ENCODE measurements around the gene APOBEC4. TPM values are rescaled to one million over a fixed set of nuclear protein-coding genes. Genes with fewer than 3 reads are reported as not detected.

APOBEC4 gene
- total RNA-seq, 1 experiment from 2014 or later = not detected

DNA sequence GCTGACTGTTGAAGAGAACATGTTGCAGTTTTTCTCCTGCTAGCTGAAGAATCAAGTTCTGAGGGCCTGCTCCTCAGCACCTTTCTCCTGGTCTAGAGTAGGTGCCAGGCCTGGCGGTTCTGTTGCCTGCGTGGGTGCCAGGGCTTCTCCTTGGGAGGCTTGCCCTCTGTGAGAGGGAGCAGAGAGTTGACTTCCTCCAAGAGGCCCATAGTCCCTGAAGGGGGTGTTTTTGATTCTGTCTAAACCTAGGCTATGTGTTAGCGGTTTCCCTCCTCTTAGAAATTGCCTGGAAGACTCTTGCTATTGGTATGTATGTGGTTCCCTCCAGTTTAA is 312 bp upstream of the APOBEC4 start:
- H3K4me2 ChIP-seq = no peak overlapping the region
- H3K36me3 ChIP-seq (ENCODE audit: low read depth) = no peaks in the 10 kb centered on the region
- DNase-seq = no peak
- POLR2A ChIA-PET (ENCODE audit: unreplicated experiment) = no interaction called here
- no peaks in the 10 kb centered on the region for H3K9me3 ChIP-seq (ENCODE audit: insufficient read depth, low read depth)
- intact Hi-C loops (cut with micrococcal nuclease; ENCODE audit: unreplicated experiment) = no loop called here
- H3K79me2 ChIP-seq (ENCODE audit: low read depth) = no peaks in the 10 kb centered on the region
- TF ChIP-seq, protein P1, sequence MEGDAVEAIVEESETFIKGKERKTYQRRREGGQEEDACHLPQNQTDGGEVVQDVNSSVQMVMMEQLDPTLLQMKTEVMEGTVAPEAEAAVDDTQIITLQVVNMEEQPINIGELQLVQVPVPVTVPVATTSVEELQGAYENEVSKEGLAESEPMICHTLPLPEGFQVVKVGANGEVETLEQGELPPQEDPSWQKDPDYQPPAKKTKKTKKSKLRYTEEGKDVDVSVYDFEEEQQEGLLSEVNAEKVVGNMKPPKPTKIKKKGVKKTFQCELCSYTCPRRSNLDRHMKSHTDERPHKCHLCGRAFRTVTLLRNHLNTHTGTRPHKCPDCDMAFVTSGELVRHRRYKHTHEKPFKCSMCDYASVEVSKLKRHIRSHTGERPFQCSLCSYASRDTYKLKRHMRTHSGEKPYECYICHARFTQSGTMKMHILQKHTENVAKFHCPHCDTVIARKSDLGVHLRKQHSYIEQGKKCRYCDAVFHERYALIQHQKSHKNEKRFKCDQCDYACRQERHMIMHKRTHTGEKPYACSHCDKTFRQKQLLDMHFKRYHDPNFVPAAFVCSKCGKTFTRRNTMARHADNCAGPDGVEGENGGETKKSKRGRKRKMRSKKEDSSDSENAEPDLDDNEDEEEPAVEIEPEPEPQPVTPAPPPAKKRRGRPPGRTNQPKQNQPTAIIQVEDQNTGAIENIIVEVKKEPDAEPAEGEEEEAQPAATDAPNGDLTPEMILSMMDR (conservative IDR thresholded peaks at IDR 0.05) = no peak
- no peak for TF ChIP-seq EZH2 (IDR thresholded peaks at IDR 0.05; ENCODE audit: low read depth)
- no peaks in the 10 kb centered on the region for H4K20me1 ChIP-seq (ENCODE audit: insufficient read depth)
- CTCF ChIA-PET = no interaction called here
- H3K4me3 ChIP-seq = no peak overlapping the region
- no peaks in the 10 kb centered on the region for H3F3A ChIP-seq (ENCODE audit: insufficient read depth, low read depth)
- no peaks in the 10 kb centered on the region for H3K27me3 ChIP-seq (ENCODE audit: insufficient read depth, low read depth)
- H3K4me1 ChIP-seq (replicated peaks; ENCODE audit: insufficient read depth) = no peaks in the 10 kb centered on the region
- H2AFZ ChIP-seq = no peak overlapping the region
- H3K9me2 ChIP-seq (ENCODE audit: insufficient read depth) = no peaks in the 10 kb centered on the region
- no TSS peak for BruUV-seq (replicated peaks)
- H3K27ac ChIP-seq = no peak overlapping the region

DNA sequence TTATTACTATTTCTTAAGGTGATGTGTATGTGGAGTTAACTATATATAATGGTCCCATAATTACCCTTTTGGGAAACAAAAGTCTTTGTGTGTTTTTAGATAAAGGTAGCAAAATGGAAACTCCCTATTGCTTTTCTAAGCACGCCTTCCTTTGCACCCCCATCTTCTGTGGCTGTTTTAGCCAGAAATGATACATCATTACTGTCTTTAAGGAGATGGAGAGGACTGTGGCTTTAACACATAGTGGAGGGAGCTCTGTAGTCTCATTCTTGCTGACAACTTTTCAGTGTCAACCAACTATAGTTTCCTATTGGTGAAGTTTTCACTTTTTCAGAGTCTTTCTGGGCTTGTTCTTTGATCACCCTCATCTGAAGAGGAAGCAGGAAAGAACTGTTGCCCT is 1.0 kb downstream of the APOBEC4 start:
- Histone ChIP-seq H4K20me1 (ENCODE audit: insufficient read depth) (no peaks in the 10 kb centered on the region), H3K9me3 (ENCODE audit: insufficient read depth, low read depth) (no peaks in the 10 kb centered on the region), H3K4me1 (replicated peaks; ENCODE audit: insufficient read depth) (no peaks in the 10 kb centered on the region), H3K79me2 (ENCODE audit: low read depth) (no peaks in the 10 kb centered on the region), H3K4me3 (no peak overlapping the region), H3K36me3 (ENCODE audit: low read depth) (no peaks in the 10 kb centered on the region), H3F3A (ENCODE audit: insufficient read depth, low read depth) (no peaks in the 10 kb centered on the region), H2AFZ (no peak overlapping the region), H3K9me2 (ENCODE audit: insufficient read depth) (no peaks in the 10 kb centered on the region), H3K27ac (no peak overlapping the region), H3K27me3 (ENCODE audit: insufficient read depth, low read depth) (no peaks in the 10 kb centered on the region), H3K4me2 (no peak overlapping the region)
- no TSS peak for BruUV-seq (replicated peaks)
- TF ChIP-seq EZH2 (IDR thresholded peaks at IDR 0.05; ENCODE audit: low read depth) = no peak
- TF ChIP-seq, protein P1 (conservative IDR thresholded peaks at IDR 0.05) = no peak
- intact Hi-C loops (cut with micrococcal nuclease; ENCODE audit: unreplicated experiment) = no loop called here
- POLR2A ChIA-PET (ENCODE audit: unreplicated experiment) = no interaction called here
- CTCF ChIA-PET = no interaction called here
- DNase-seq = no peak

DNA sequence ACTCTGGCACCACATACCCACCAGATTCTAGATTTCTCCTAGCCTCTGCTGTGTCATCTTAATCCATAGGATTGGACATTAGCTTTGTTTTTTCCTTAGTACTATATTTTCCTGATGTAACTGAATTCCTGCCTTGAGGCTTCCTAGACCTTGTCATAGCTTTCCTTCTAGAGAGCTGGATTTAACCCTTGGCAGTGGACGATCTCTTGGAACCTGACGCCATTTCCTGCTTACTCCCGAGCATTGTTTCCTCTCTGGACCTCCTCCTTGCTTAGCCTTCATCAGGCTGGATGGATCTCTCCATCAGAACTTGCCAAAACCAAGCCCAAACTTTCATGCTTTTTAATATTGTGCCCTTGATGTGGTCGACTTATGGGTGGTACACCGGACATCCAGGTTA is 1.5 kb downstream of the APOBEC4 start:
- POLR2A ChIA-PET (ENCODE audit: unreplicated experiment) = no interaction called here

More for the DNA sequence above, 1.5 kb downstream of the APOBEC4 start:
- no peaks in the 10 kb centered on the region for H3K27me3 ChIP-seq (ENCODE audit: insufficient read depth, low read depth)
- H3K4me1 ChIP-seq (replicated peaks; ENCODE audit: insufficient read depth) = no peaks in the 10 kb centered on the region
- H3K27ac ChIP-seq = no peak overlapping the region
- no peaks in the 10 kb centered on the region for H4K20me1 ChIP-seq (ENCODE audit: insufficient read depth)
- H3K9me2 ChIP-seq (ENCODE audit: insufficient read depth) = no peaks in the 10 kb centered on the region
- no peak for DNase-seq
- BruUV-seq (replicated peaks) = no TSS peak
- H3K36me3 ChIP-seq (ENCODE audit: low read depth) = no peaks in the 10 kb centered on the region
- no peak overlapping the region for H3K4me2 ChIP-seq
- H2AFZ ChIP-seq = no peak overlapping the region
- TF ChIP-seq, protein P1 (conservative IDR thresholded peaks at IDR 0.05) = no peak
- TF ChIP-seq EZH2 (IDR thresholded peaks at IDR 0.05; ENCODE audit: low read depth) = no peak
- CTCF ChIA-PET = no interaction called here
- H3K9me3 ChIP-seq (ENCODE audit: insufficient read depth, low read depth) = no peaks in the 10 kb centered on the region
- intact Hi-C loops (cut with micrococcal nuclease; ENCODE audit: unreplicated experiment) = no loop called here
- H3K4me3 ChIP-seq = no peak overlapping the region
- no peaks in the 10 kb centered on the region for H3K79me2 ChIP-seq (ENCODE audit: low read depth)
- H3F3A ChIP-seq (ENCODE audit: insufficient read depth, low read depth) = no peaks in the 10 kb centered on the region

All from PC-9 (cell line).